HepG2 (cell line): ENCODE data around the gene CDX2. TPM values are rescaled to one million over a fixed set of nuclear protein-coding genes. Genes with fewer than 3 reads are reported as not detected.

ENCODE experiments used
- AGO1 ChIP-seq: fragments of 200-400 bp; formaldehyde crosslinking; IDR thresholded peaks from 2 replicates; pipeline ENCODE4 v1.6.1; 2017; ENCODE audit warnings: mild to moderate bottlenecking, low read depth, low read length, moderate library complexity; ENCODE audit not compliant: poor library complexity, severe bottlenecking
- BORCS8-MEF2B ChIP-seq: sonication (generic); formaldehyde crosslinking; IDR thresholded peaks from 2 replicates; pipeline ENCODE4 v1.8.0; 2022; ENCODE audit warnings: mild to moderate bottlenecking, missing genetic modification reagents
- CHD2 ChIP-seq: IDR thresholded peaks from 2 replicates; pipeline ENCODE4 v1.6.1; 2011; ENCODE audit warnings: low read depth, low read length, improper control_type of control experiment
- KDM5A ChIP-seq: fragments of 200-600 bp; sonication (generic); IDR thresholded peaks from 2 replicates; pipeline ENCODE4 v1.7.0; 2018; ENCODE audit warnings: antibody characterized with exemption, mild to moderate bottlenecking, low read length, borderline replicate concordance
- MAFF ChIP-seq: IDR thresholded peaks from 2 replicates; pipeline ENCODE4 v1.6.1; 2011; ENCODE audit warnings: low read depth, low read length, improper control_type of control experiment
- MATR3 ChIP-seq: sonication (generic); formaldehyde crosslinking; IDR thresholded peaks from 2 replicates; pipeline ENCODE4 v1.4.0; 2020; ENCODE audit warnings: missing genetic modification reagents
- MZF1 ChIP-seq: sonication (generic); formaldehyde crosslinking; IDR thresholded peaks from 2 replicates; pipeline ENCODE4 v1.8.1; 2023; ENCODE audit warnings: mild to moderate bottlenecking, missing genetic modification reagents, borderline replicate concordance
- NFATC3 ChIP-seq: sonication (generic); formaldehyde crosslinking; IDR thresholded peaks from 2 replicates; pipeline ENCODE4 v1.5.1; 2020; ENCODE audit warnings: mild to moderate bottlenecking, missing genetic modification reagents
- NFE2 ChIP-seq: sonication (generic); formaldehyde crosslinking; IDR thresholded peaks from 2 replicates; pipeline ENCODE4 v1.4.0; 2020; ENCODE audit warnings: missing genetic modification reagents
- PRMT3 ChIP-seq: sonication (generic); formaldehyde crosslinking; IDR thresholded peaks from 2 replicates; pipeline ENCODE4 v1.8.1; 2022; ENCODE audit warnings: low read depth, mild to moderate bottlenecking, moderate library complexity, missing genetic modification reagents, borderline replicate concordance
- REL ChIP-seq: sonication (generic); formaldehyde crosslinking; conservative IDR thresholded peaks from 2 replicates; pipeline ENCODE4 v1.8.0; 2022; ENCODE audit warnings: mild to moderate bottlenecking, missing genetic modification reagents, moderate library complexity
- SNAPC2 ChIP-seq: sonication (generic); formaldehyde crosslinking; IDR thresholded peaks from 2 replicates; pipeline ENCODE4 v1.8.1; 2022; ENCODE audit warnings: mild to moderate bottlenecking, missing genetic modification reagents
- SP5 ChIP-seq: IDR thresholded peaks from 2 replicates; pipeline ENCODE4 v1.6.1; 2016; ENCODE audit warnings: low read depth, borderline replicate concordance
- ZBTB20 ChIP-seq: sonication (generic); formaldehyde crosslinking; IDR thresholded peaks from 2 replicates; pipeline ENCODE4 v1.8.1; 2023; ENCODE audit warnings: missing genetic modification reagents, low read depth, mild to moderate bottlenecking, borderline replicate concordance
- ZFAT ChIP-seq: sonication (generic); formaldehyde crosslinking; conservative IDR thresholded peaks from 2 replicates; pipeline ENCODE4 v1.8.1; 2023; ENCODE audit warnings: missing genetic modification reagents, inconsistent platforms
- ZFX ChIP-seq: sonication (generic); formaldehyde crosslinking; IDR thresholded peaks from 2 replicates; pipeline ENCODE4 v1.4.0; 2020; ENCODE audit warnings: mild to moderate bottlenecking, low read depth, missing genetic modification reagents, moderate library complexity
- ZNF256 ChIP-seq: sonication (generic); formaldehyde crosslinking; conservative IDR thresholded peaks from 2 replicates; pipeline ENCODE4 v1.4.0; 2020; ENCODE audit warnings: missing genetic modification reagents
- ZNF33B ChIP-seq: sonication (generic); formaldehyde crosslinking; IDR thresholded peaks from 2 replicates; pipeline ENCODE4 v1.5.1; 2020; ENCODE audit warnings: mild to moderate bottlenecking, missing genetic modification reagents
- ZNF598 ChIP-seq: sonication (generic); formaldehyde crosslinking; IDR thresholded peaks from 2 replicates; pipeline ENCODE4 v1.5.1; 2020; ENCODE audit warnings: mild to moderate bottlenecking, missing genetic modification reagents, borderline replicate concordance
- ZNF652 ChIP-seq: IDR thresholded peaks from 2 replicates; pipeline ENCODE4 v1.6.1; 2016; ENCODE audit warnings: low read depth, borderline replicate concordance
- ZNF7 ChIP-seq: IDR thresholded peaks from 2 replicates; pipeline ENCODE4 v1.6.1; 2016; ENCODE audit warnings: missing biosample characterization, missing genetic modification reagents
- ZNF749 ChIP-seq: sonication (generic); formaldehyde crosslinking; IDR thresholded peaks from 2 replicates; pipeline ENCODE4 v1.8.0; 2022; ENCODE audit warnings: mild to moderate bottlenecking, missing genetic modification reagents, moderate library complexity, borderline replicate concordance
- ZNF75D ChIP-seq: sonication (generic); formaldehyde crosslinking; IDR thresholded peaks from 2 replicates; pipeline ENCODE4 v1.8.1; 2023; ENCODE audit warnings: missing genetic modification reagents, mild to moderate bottlenecking, borderline replicate concordance
- polyA plus RNA-seq, 8 experiments: library from polyadenylated mRNA; depleted of rRNA in 3 of 8; stranded (reverse) in 7 of 8; unstranded in 1 of 8; fragments of >200 nt; fragmentation: Illumina TruSeq in 4 of 8; extraction: Trizol in 4 of 8; gene quantifications; 2 replicates each; pipeline versions ENCODE4 v1.2.1 to v1.2.3, GENCODE V29; 2011 to 2016; ENCODE audit warnings: low read depth in 4 of 8, missing spikeins in 1 of 8, mixed read lengths in 1 of 8; ENCODE audit not compliant: insufficient read depth in 1 of 8
- total RNA-seq, 5 experiments: library from RNA; depleted of rRNA; stranded (reverse); fragments of >200 nt; fragmentation: Illumina TruSeq; extraction: Trizol; gene quantifications; 2 replicates each; pipeline ENCODE4 v1.2.3, GENCODE V29; 2016; ENCODE audit warnings: low read depth in 1 of 5
- TF ChIP-seq, protein P1 (sequence below): sonication (generic); formaldehyde crosslinking; IDR thresholded peaks from 2 replicates; pipeline ENCODE4 v1.5.1; 2020; ENCODE audit warnings: missing genetic modification reagents, mild to moderate bottlenecking, borderline replicate concordance
- TF ChIP-seq, protein P2 (sequence below): sonication (generic); formaldehyde crosslinking; IDR thresholded peaks from 2 replicates; pipeline ENCODE4 v1.4.0; 2020; ENCODE audit warnings: mild to moderate bottlenecking, missing genetic modification reagents
- TF ChIP-seq, protein P3 (sequence below): sonication (generic); formaldehyde crosslinking; IDR thresholded peaks from 2 replicates; pipeline ENCODE4 v1.5.0; 2020; ENCODE audit warnings: mild to moderate bottlenecking, missing genetic modification reagents

Gene CDX2
- total and polyA plus RNA-seq, 2 of the 13 experiments (the other 11 are each of a cell fraction or from before 2014, with no cell fraction given): 0.04 TPM; not detected in 1

DNA sequence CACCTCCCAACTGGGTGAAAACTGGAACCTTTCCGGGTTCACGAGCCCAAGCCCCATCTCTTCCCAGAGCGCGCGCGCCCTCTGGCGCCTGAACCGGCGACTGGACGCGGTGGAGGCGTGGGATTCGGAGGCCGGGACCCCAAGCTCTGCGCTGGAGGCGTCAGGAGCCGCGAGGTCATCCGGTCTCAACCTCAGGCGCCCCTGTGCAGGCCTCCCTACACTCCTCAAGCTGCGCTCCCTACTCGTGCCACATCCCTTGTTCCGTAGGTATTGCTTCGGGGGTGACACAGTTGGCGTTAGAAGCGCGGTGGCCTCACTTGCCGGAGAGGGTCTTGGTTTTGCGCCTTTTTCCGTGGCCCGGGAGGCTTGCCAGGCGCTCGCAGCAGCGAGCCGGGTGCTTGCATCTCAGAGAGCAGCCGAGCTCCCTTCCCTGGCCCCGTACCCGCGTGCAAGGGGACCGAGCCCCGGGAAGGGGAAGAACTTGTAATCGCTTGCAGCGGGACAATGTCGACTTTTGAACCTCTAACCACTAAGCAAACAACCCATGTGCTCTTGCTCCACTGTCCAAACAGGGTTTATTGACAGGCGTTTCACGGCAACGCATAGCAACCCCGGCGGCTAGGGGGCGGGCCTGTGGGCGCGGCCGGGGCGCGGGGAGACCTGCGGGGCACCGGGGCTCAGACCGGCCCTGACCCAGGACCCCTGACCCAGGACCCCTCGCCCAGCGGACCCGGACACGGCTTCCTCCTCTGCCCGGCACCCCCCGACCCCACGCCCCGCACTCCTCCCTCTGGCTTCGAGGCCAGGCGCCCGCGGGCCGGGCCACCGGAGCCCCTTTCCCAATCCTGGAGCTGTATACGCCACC, 8.5 kb downstream of the CDX2 start (continued):
- TF ChIP-seq, protein P1, sequence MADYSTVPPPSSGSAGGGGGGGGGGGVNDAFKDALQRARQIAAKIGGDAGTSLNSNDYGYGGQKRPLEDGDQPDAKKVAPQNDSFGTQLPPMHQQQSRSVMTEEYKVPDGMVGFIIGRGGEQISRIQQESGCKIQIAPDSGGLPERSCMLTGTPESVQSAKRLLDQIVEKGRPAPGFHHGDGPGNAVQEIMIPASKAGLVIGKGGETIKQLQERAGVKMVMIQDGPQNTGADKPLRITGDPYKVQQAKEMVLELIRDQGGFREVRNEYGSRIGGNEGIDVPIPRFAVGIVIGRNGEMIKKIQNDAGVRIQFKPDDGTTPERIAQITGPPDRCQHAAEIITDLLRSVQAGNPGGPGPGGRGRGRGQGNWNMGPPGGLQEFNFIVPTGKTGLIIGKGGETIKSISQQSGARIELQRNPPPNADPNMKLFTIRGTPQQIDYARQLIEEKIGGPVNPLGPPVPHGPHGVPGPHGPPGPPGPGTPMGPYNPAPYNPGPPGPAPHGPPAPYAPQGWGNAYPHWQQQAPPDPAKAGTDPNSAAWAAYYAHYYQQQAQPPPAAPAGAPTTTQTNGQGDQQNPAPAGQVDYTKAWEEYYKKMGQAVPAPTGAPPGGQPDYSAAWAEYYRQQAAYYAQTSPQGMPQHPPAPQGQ: no peak
- TF ChIP-seq ZNF598 (CRISPR knock-in tag) (no peak), SP5 (CRISPR knock-in tag) (peak; percentile 93), MAFF (no peak), ZFAT (CRISPR knock-in tag) (0 out of 2 replicates have a peak, but pooled peaks have one; percentile 38), ZNF749 (peak; percentile 88; the same call in 1 of the 2 replicates), PRMT3 (no peak), REL (CRISPR knock-in tag) (0 out of 2 replicates have a peak, but pooled peaks have one; percentile 23), ZNF75D (CRISPR knock-in tag) (no peak), MATR3 (no peak), CHD2 (no peak; the same call in 1 of the 2 replicates), SNAPC2 (no peak), ZNF7 (CRISPR knock-in tag) (peak; percentile 84), BORCS8-MEF2B (CRISPR knock-in tag) (no peak; the same call in 1 of the 2 replicates), KDM5A (no peak), ZNF33B (0 out of 2 replicates have a peak, but pooled peaks have one; percentile 7), MZF1 (no peak), NFATC3 (CRISPR knock-in tag) (no peak), ZNF256 (CRISPR knock-in tag) (0 out of 2 replicates have a peak, but pooled peaks have one; percentile 30), AGO1 (peak; percentile 26), ZFX (CRISPR knock-in tag) (peak; percentile 80), ZNF652 (CRISPR knock-in tag) (no peak), ZBTB20 (CRISPR knock-in tag) (peak; percentile 67; the same call in 1 of the 2 replicates), NFE2 (CRISPR knock-in tag) (no peak)
- TF ChIP-seq, protein P2, sequence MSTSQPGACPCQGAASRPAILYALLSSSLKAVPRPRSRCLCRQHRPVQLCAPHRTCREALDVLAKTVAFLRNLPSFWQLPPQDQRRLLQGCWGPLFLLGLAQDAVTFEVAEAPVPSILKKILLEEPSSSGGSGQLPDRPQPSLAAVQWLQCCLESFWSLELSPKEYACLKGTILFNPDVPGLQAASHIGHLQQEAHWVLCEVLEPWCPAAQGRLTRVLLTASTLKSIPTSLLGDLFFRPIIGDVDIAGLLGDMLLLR (CRISPR knock-in tag): peak; percentile 64
- TF ChIP-seq, protein P3, sequence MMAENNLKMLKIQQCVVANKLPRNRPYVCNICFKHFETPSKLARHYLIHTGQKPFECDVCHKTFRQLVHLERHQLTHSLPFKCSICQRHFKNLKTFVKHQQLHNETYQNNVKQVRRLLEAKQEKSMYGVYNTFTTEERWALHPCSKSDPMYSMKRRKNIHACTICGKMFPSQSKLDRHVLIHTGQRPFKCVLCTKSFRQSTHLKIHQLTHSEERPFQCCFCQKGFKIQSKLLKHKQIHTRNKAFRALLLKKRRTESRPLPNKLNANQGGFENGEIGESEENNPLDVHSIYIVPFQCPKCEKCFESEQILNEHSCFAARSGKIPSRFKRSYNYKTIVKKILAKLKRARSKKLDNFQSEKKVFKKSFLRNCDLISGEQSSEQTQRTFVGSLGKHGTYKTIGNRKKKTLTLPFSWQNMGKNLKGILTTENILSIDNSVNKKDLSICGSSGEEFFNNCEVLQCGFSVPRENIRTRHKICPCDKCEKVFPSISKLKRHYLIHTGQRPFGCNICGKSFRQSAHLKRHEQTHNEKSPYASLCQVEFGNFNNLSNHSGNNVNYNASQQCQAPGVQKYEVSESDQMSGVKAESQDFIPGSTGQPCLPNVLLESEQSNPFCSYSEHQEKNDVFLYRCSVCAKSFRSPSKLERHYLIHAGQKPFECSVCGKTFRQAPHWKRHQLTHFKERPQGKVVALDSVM (CRISPR knock-in tag): peak; percentile 92
